PC-9 (cell line): ENCODE results near the gene HPX. TPM values are rescaled to one million over a fixed set of nuclear protein-coding genes. Genes with fewer than 3 reads are reported as not detected.

Source experiments
- BruUV-seq: library from RNA; stranded (reverse); fragments of 400-500 nt; replicated peaks from 2 replicates; lab custom pipeline; 2021; lab: Mats Ljungman, UMichigan
- CTCF ChIA-PET: fragments of 300-600 bp; sonication (Branson Sonifier 250); formaldehyde crosslinking; loops from one replicate; lab custom pipeline; 2022; ENCODE audit warnings: antibody characterized with exemption; lab: Charles Lee
- POLR2A ChIA-PET: fragments of 300-600 bp; sonication (Branson Sonifier 250); formaldehyde crosslinking; loops from one replicate; lab custom pipeline; 2022; ENCODE audit warnings: antibody characterized with exemption; ENCODE audit not compliant: unreplicated experiment; lab: Charles Lee
- DNase-seq, 2 experiments: peaks; one replicate each; pipeline versions ENCODE4 v3.0.0 to v3.0.0-alpha.2; 2015 to 2022; ENCODE audit warnings: mixed read lengths in 1 of 2
- H2AFZ ChIP-seq: fragments of 200-600 bp; sonication (generic); 2 replicates; pipeline ENCODE4 v1.8.1; 2017; ENCODE audit warnings: antibody characterized with exemption
- H3F3A ChIP-seq: fragments of 200-600 bp; sonication (generic); 2 replicates; pipeline ENCODE4 v1.8.1; 2017; ENCODE audit warnings: antibody characterized with exemption, mild to moderate bottlenecking, low read depth; ENCODE audit not compliant: insufficient read depth
- H3K27ac ChIP-seq: fragments of 200-600 bp; sonication (generic); 2 replicates; pipeline ENCODE4 v1.6.1; 2016; ENCODE audit warnings: mixed run types
- H3K27me3 ChIP-seq: fragments of 200-600 bp; sonication (generic); 2 replicates; pipeline ENCODE4 v1.6.1; 2016; ENCODE audit warnings: low read depth, mixed run types; ENCODE audit not compliant: insufficient read depth
- H3K36me3 ChIP-seq: fragments of 200-600 bp; sonication (generic); 2 replicates; pipeline ENCODE4 v1.6.1; 2016; ENCODE audit warnings: low read depth, mixed run types
- H3K4me1 ChIP-seq: fragments of 200-600 bp; sonication (generic); replicated peaks from 2 replicates; pipeline ENCODE4 v1.6.1; 2016; ENCODE audit warnings: mixed run types; ENCODE audit not compliant: insufficient read depth
- H3K4me2 ChIP-seq: fragments of 200-600 bp; sonication (generic); 2 replicates; pipeline ENCODE4 v1.6.1; 2017; ENCODE audit warnings: mixed run types
- H3K4me3 ChIP-seq: fragments of 200-600 bp; sonication (generic); 2 replicates; pipeline ENCODE4 v1.6.1; 2016; ENCODE audit warnings: mixed run types
- H3K79me2 ChIP-seq: fragments of 200-600 bp; sonication (generic); 2 replicates; pipeline ENCODE4 v1.6.1; 2017; ENCODE audit warnings: low read depth, mixed run types
- H3K9me2 ChIP-seq: fragments of 200-600 bp; sonication (generic); 2 replicates; pipeline ENCODE4 v1.8.1; 2017; ENCODE audit warnings: mild to moderate bottlenecking; ENCODE audit not compliant: insufficient read depth
- H3K9me3 ChIP-seq: fragments of 200-600 bp; sonication (generic); 2 replicates; pipeline ENCODE4 v1.8.1; 2016; ENCODE audit warnings: low read depth; ENCODE audit not compliant: insufficient read depth
- H4K20me1 ChIP-seq: fragments of 200-600 bp; sonication (generic); 2 replicates; pipeline ENCODE4 v1.8.1; 2017; ENCODE audit not compliant: insufficient read depth
- EZH2 ChIP-seq: fragments of 200-600 bp; sonication (generic); IDR thresholded peaks from 2 replicates; pipeline ENCODE4 v1.8.0; 2017; ENCODE audit warnings: antibody characterized with exemption, low read depth
- intact Hi-C: fragments of 100-400 bp; cut with micrococcal nuclease; formaldehyde crosslinking; loops from one replicate; pipeline ENCODE4 v1.10.0; 2022; ENCODE audit not compliant: unreplicated experiment
- total RNA-seq: library from RNA; stranded (reverse); gene quantifications from 2 replicates; pipeline ENCODE4 v1.2.3, GENCODE V29; 2021
- TF ChIP-seq, protein P1 (sequence below): fragments of 200-600 bp; sonication (generic); conservative IDR thresholded peaks from 2 replicates; pipeline ENCODE4 v1.6.1; 2017; ENCODE audit warnings: mixed run types, antibody characterized with exemption, mild to moderate bottlenecking, moderate library complexity

Gene HPX
- total RNA-seq, 1 experiment from 2014 or later: 0.68 TPM

DNA sequence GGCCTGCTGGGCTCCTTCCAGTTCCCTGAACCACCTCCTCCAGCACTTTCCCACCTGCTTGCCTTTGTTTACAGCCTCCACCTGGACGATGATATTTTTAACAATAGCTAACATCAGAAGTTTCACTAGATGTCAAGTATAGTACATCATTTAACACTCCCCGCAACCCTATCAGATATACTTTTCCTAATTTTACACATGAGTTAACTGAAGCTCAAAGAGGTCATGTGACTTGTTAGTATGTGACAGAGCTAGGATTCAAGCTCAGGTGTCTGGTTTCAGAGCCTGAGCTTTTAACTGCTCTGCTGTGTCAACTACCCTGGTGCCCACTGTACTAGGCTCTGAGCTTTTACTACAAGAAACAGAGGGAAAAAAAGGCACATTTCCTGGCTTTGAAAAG is 14.3 kb upstream of the HPX start:
- Histone ChIP-seq H3F3A (no peaks in the 10 kb centered on the region), H2AFZ (no peak overlapping the region)

DNA sequence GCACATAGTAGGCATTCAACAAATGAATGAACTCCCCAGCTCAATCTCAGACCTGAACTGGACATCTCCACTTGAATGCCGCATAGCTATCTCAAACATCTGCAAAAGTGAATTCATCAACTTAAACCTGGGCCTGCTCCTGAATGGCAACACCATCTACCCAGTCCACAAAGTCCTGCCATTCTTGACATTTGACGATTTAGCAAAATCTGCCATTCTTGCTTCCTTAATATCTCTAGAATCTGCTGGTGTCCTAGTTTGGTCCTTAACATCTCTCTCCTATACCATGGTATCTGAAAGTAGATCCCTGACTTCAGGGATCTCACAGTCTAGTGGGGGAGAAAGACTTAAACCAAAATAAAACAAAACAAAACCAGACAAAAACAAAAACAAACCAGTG is 12.4 kb upstream of the HPX start:
- CTCF ChIA-PET: interaction anchor here (0.7 to 1.1 kb wide), 2 partner anchors 9 to 74 kb away, joined by 5 read pairs; no protein-coding TSS in a partner anchor
- Histone ChIP-seq H3K9me3 (no peaks in the 10 kb centered on the region), H3K9me2 (no peaks in the 10 kb centered on the region), H3K27me3 (no peaks in the 10 kb centered on the region), H2AFZ (no peak overlapping the region), H3K36me3 (no peaks in the 10 kb centered on the region), H3K4me3 (no peak overlapping the region), H3K4me1 (no peaks in the 10 kb centered on the region), H3K79me2 (no peaks in the 10 kb centered on the region), H4K20me1 (no peaks in the 10 kb centered on the region), H3K27ac (no peak overlapping the region), H3K4me2 (no peak overlapping the region), H3F3A (no peaks in the 10 kb centered on the region)
- BruUV-seq: no TSS peak
- POLR2A ChIA-PET: no interaction called here
- no peak for DNase-seq
- TF ChIP-seq, protein P1, sequence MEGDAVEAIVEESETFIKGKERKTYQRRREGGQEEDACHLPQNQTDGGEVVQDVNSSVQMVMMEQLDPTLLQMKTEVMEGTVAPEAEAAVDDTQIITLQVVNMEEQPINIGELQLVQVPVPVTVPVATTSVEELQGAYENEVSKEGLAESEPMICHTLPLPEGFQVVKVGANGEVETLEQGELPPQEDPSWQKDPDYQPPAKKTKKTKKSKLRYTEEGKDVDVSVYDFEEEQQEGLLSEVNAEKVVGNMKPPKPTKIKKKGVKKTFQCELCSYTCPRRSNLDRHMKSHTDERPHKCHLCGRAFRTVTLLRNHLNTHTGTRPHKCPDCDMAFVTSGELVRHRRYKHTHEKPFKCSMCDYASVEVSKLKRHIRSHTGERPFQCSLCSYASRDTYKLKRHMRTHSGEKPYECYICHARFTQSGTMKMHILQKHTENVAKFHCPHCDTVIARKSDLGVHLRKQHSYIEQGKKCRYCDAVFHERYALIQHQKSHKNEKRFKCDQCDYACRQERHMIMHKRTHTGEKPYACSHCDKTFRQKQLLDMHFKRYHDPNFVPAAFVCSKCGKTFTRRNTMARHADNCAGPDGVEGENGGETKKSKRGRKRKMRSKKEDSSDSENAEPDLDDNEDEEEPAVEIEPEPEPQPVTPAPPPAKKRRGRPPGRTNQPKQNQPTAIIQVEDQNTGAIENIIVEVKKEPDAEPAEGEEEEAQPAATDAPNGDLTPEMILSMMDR: no peak
- TF ChIP-seq EZH2: no peak
- intact Hi-C loops: no loop called here

More for the DNA sequence above, 14.3 kb upstream of the HPX start:
- Histone ChIP-seq H3K79me2 (no peaks in the 10 kb centered on the region), H3K4me3 (no peak overlapping the region), H3K27me3 (no peaks in the 10 kb centered on the region), H3K4me1 (peaks cover 5% of the 10 kb centered on the region; the same call in 1 of the 2 replicates), H3K36me3 (no peaks in the 10 kb centered on the region), H4K20me1 (no peaks in the 10 kb centered on the region), H3K9me3 (no peaks in the 10 kb centered on the region), H3K9me2 (no peaks in the 10 kb centered on the region), H3K27ac (no peak overlapping the region), H3K4me2 (no peak overlapping the region)
- no peak for DNase-seq
- intact Hi-C loops: no loop called here
- TF ChIP-seq EZH2: no peak
- TF ChIP-seq, protein P1: no peak
- CTCF ChIA-PET: no interaction called here
- BruUV-seq: no TSS peak
- POLR2A ChIA-PET: no interaction called here

DNA sequence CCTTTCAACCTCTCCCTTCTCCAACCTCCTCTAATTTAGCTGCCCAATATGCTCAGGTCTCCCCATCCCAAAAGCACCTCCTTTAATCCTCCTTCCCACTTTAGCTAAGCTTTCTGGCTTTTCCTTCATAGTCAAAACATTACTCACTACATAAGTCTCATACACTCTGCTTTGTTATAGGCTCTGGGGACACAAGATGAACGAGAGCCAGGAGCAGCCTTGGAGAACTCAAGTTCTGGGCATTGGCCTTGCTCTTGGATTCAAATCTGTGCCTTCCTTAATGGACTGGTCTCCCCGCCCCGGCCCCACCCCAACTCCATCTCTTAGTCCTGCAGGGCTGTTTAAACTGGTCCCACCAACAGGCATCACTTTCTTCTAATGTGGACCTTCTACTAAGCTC is 11.4 kb upstream of the HPX start:
- Histone ChIP-seq H3F3A (no peaks in the 10 kb centered on the region), H3K27ac (no peak overlapping the region), H4K20me1 (no peaks in the 10 kb centered on the region), H3K4me1 (no peaks in the 10 kb centered on the region), H2AFZ (no peak overlapping the region), H3K36me3 (no peaks in the 10 kb centered on the region), H3K79me2 (no peaks in the 10 kb centered on the region), H3K9me3 (no peaks in the 10 kb centered on the region), H3K4me3 (no peak overlapping the region), H3K27me3 (no peaks in the 10 kb centered on the region), H3K9me2 (no peaks in the 10 kb centered on the region), H3K4me2 (no peak overlapping the region)
- no peak for DNase-seq
- ChIA-PET CTCF (interaction anchor here (0.7 kb wide), 1 partner anchor 73 kb away, joined by 5 read pairs; no protein-coding TSS in a partner anchor), POLR2A (no interaction called here)
- intact Hi-C loops: no loop called here
- no TSS peak for BruUV-seq
- TF ChIP-seq EZH2: no peak

DNA sequence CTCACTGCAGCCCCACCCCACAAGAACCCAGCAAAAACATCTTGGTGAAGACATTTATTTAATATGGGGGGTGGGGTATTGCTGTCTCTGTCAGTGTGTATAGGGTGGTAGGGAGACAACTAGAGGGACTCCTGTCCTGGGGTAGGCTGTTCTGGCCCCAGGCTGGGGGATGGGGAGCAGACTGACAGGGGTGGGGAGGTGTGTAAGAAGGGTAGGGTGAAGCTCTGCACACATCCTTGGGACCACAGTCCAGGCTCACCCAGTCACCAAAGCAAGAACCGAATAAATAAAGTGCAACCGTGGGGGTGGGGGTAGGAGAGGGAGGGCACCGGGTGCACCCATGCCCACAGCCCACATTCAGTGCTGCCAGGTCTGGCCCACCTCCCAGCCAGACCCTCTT is 7.8 kb upstream of the HPX start:
- ChIA-PET POLR2A (no interaction called here), CTCF (no interaction called here)
- intact Hi-C loops: no loop called here
- no peaks in the 10 kb centered on the region for H4K20me1 ChIP-seq
- H3K79me2 ChIP-seq: no peaks in the 10 kb centered on the region
- no peaks in the 10 kb centered on the region for H3K4me1 ChIP-seq
- no peaks in the 10 kb centered on the region for H3K36me3 ChIP-seq
- BruUV-seq: no TSS peak
- no peak overlapping the region for H3K4me3 ChIP-seq
- H3K27ac ChIP-seq: no peak overlapping the region
- no peak overlapping the region for H3K4me2 ChIP-seq
- no peaks in the 10 kb centered on the region for H3K9me2 ChIP-seq
- no peak for TF ChIP-seq EZH2
- TF ChIP-seq, protein P1: no peak
- H3K27me3 ChIP-seq: no peaks in the 10 kb centered on the region
- H3K9me3 ChIP-seq: no peaks in the 10 kb centered on the region
- no peaks in the 10 kb centered on the region for H3F3A ChIP-seq
- H2AFZ ChIP-seq: no peak overlapping the region
- DNase-seq: no peak
